Non-pigmented ciliary epithelial cell (primary cell): Measurements from ENCODE around the gene DEFB124.

Experiments used
- DNase-seq: peaks from one replicate; pipeline ENCODE4 v3.0.0-alpha.2; 2010; ENCODE audit warnings: low read depth

Gene DEFB124

GRCh38 chr20:31425797-31426196 lies 49.1 kb downstream of the DEFB124 start:
- no peak for DNase-seq

- no peak for DNase-seq
These were observed 56.6 kb downstream of the DEFB124 start for GRCh38 chr20:31418307-31418706.

GRCh38 chr20:31415653-31416052 lies 59.3 kb downstream of the DEFB124 start:
- DNase-seq: no peak
